HFF-Myc (cell line): ENCODE measurements around the gene NRAP.

ENCODE experiments used
- DNase-seq: peaks from one replicate; pipeline ENCODE4 v3.0.0-alpha.2; 2011; ENCODE audit warnings: low read depth; ENCODE audit errors: extremely low read depth
- H3K4me3 ChIP-seq: replicated peaks from 2 replicates; pipeline ENCODE4 v1.5.1; 2011; ENCODE audit warnings: low read depth, mild to moderate bottlenecking, control low read depth, low read length
- CTCF ChIP-seq: IDR thresholded peaks from 2 replicates; pipeline ENCODE4 v1.5.1; 2012; ENCODE audit warnings: mild to moderate bottlenecking, low read depth, low read length, control low read depth; ENCODE audit errors: missing control alignments

The NRAP gene

GRCh38 chr10:113565364-113565763 lies 98.5 kb downstream of the NRAP start:
- no peak for TF ChIP-seq CTCF
- no peak overlapping the region for H3K4me3 ChIP-seq
- DNase-seq, result no peak

GRCh38 chr10:113563306-113564088 lies 100.3 kb downstream of the NRAP start:
- peak; percentile 27 for DNase-seq
- peak; percentile 97 for TF ChIP-seq CTCF
- H3K4me3 ChIP-seq, result peak overlapping the region; percentile 19; the same call in 1 of the 2 replicates

GRCh38 chr10:113562704-113563103 lies 101.1 kb downstream of the NRAP start:
- H3K4me3 ChIP-seq, result no peak overlapping the region
- DNase-seq, result no peak
- TF ChIP-seq CTCF, result no peak

- no peak overlapping the region for H3K4me3 ChIP-seq
- no peak for DNase-seq
- no peak for TF ChIP-seq CTCF
Observed at GRCh38 chr10:113562069-113562468, 101.8 kb downstream of the NRAP start.

- H3K4me3 ChIP-seq, result no peak overlapping the region
- no peak for DNase-seq
- no peak for TF ChIP-seq CTCF
Observed at GRCh38 chr10:113561214-113561613, 102.6 kb downstream of the NRAP start.

- no peak overlapping the region for H3K4me3 ChIP-seq
- no peak for DNase-seq
- no peak for TF ChIP-seq CTCF
Observed at GRCh38 chr10:113560071-113560470, 103.8 kb downstream of the NRAP start.
